Gastrocnemius medialis (tissue), 4 donors: ENCODE results near the gene MRPL17.

Experiments used
- CTCF ChIP-seq, 5 experiments: fragments of 450-650 bp in 3 of 5; fragments of 200-600 bp in 2 of 5; sonication (generic) in 2 of 5; IDR thresholded peaks in 4 of 5; conservative IDR thresholded peaks in 1 of 5; 1 replicate in 4 of 5; 2 replicates in 1 of 5; pipeline ENCODE4 v1.5.1; 2016 to 2019; ENCODE audit warnings: antibody characterized with exemption in 5 of 5, mild to moderate bottlenecking in 3 of 5, moderate library complexity in 3 of 5
- POLR2A ChIP-seq, 2 donors: fragments of 450-650 bp; IDR thresholded peaks; one replicate each; pipeline ENCODE4 v1.6.1; 2017; ENCODE audit warnings: antibody characterized with exemption in 2 of 2, mild to moderate bottlenecking in 2 of 2, moderate library complexity in 2 of 2

- no peak for TF ChIP-seq CTCF (IDR thresholded peaks at IDR 0.05 in 4 of 5, conservative IDR thresholded peaks at IDR 0.05 in 1 of 5)
- no peak for TF ChIP-seq POLR2A (IDR thresholded peaks at IDR 0.05)
These were observed 29.5 kb downstream of the MRPL17 start for GRCh38 chr11:6653656-6654055.
